GM19099 (cell line): ENCODE data around the gene DPH1.

Source experiments
- POLR2A ChIP-seq: IDR thresholded peaks from 3 replicates; pipeline ENCODE4 v1.6.1; 2011; ENCODE audit warnings: low read depth; ENCODE audit not compliant: insufficient read length; ENCODE audit errors: extremely low read depth

DPH1 gene

GRCh38 chr17:2070241-2071023 lies 40.5 kb downstream of the DPH1 start:
- TF ChIP-seq POLR2A = no peak

GRCh38 chr17:2071024-2071385 lies 41.1 kb downstream of the DPH1 start:
- no peak for TF ChIP-seq POLR2A

DNA sequence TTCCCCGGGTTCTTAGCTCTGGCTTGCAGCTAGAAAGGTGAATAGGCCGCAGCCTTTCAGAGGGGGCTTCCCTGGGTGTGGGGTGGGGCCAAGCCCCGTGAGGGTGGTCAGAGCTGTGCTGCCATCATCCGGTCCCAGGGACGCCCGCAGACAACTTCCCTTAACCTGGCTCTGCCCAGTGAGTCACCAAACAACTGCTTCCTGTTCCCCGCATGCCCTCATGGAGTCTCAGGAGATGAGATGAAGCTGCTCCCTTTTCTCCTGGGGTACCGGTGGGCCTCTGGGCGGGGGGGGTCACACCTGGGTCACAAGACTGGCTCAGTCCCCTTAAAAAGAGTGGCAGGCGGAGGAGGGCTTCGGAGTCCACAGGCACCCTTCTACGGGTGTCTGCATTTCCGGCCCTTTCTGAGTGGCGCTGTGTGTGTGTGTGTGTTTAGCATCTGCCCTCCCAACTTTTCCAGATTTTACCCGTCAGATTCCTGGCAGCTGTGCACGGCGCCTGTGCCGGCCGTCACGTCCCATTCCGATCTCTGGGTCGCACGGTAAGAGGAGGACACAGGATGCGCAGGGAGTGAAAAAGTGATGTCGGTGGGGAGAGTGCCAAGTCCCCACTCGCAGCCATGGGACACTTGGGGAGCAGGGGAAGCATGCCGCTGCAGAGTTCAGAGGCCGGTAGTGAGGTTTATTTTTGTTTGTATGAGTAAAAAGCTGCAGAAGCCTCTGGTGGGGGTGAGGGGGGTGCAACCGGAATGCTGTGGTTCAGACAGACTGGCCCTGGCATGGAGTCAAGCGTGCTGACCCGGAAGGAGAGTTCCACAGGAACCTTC lies 41.7 kb downstream of the DPH1 start:
- no peak for TF ChIP-seq POLR2A

GRCh38 chr17:2074919-2075318 lies 45.0 kb downstream of the DPH1 start:
- no peak for TF ChIP-seq POLR2A

DNA sequence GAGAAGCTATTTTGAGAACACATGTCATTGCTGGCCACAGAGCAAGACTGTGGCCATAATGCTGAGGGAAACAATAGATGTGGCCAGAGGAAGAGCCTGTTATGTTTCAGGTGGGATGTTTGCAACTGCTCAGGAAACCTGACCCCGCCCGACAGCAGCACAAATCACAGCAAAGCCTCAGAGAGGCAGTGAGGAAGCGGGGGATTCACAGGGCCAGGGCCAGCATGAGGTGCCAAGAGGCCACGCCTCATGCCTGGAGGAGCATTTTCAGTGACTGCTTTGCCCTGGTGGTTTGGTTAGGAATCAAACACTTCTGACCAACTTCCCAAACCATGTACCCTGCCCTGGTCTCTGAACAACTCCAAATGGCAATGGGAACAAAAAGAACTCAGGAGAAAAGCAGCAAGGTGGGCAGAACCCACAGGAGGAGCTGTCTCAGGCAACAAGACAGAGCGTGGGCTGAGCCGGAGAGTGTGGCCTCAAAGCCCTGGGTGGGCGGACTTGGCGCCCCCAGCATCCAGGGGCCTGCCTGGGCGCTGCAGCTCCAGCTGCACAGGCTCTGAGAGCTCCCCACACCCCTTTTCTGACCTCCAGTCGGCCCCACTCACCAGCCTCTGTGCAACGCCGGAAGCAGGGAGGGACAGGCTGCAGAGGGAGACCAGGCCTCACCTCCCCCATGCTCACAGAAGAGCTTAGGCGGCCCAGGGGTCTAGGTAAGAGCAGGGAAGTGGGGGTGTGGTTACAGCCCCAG lies 45.6 kb downstream of the DPH1 start:
- no peak for TF ChIP-seq POLR2A

DNA sequence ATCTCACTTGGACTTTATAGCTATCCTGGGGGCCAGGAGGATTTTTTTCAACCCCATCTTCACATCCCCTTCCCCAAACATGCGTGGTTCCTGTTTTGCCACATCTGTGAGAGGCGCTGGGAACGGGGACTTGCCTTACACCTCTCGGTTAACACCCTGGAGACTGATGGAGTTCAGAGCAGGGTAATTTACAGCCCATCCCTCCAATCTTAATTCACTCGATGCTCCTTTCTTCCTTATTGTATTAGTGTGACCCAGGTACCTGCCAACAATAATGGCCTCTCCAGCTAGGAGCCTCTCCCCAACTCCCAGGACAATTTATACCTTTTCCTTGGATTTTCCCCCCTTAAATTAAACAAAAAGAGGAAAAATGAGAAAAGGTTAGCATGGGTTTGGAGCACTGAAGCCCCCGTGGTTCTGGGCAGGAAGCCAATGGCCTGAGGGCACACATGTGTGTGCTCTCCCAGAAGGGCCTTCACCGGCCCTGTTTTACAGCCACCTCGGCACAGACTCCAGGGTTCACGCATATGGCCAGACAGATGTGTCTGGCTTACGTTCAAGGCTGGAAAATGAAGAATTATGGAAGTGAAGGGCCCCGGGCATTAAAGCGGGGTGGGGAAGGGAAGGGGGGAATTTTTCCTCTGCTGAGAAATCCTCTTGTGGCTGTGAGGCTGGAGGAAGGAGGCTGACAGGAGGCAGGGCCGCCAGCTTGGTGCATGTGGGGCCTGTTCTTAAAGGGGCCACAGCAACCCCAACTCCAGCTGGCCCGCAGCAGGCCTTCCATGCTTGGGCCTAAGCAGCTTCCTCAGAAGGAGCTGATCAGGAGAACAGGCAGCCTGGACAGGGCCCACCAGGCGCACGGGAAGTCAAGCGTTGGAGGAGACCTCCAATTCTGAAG lies 46.4 kb downstream of the DPH1 start:
- no peak for TF ChIP-seq POLR2A

DNA sequence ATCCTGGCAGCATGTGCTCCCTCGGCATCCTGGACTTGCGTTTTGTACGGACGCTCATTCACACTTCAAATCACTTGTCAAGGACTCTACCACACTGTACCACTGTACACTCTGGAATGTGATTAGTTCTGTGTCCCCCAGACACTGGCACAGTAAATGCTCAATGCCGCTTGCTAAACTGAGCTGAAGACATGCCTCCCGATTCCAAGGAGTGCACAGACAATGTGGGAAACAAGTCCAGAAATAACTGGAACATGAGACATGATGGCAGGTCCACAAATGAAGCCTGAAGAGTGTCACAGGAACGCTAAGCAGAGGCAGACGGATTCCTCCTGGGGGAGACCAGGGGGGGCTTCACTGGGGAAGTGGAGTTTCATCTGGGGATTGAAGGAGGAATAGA lies 47.1 kb downstream of the DPH1 start:
- TF ChIP-seq POLR2A = no peak

- no peak for TF ChIP-seq POLR2A
Observed at GRCh38 chr17:2081564-2081963, 51.6 kb downstream of the DPH1 start.

GRCh38 chr17:2082003-2082781 lies 52.2 kb downstream of the DPH1 start:
- TF ChIP-seq POLR2A = no peak

DNA sequence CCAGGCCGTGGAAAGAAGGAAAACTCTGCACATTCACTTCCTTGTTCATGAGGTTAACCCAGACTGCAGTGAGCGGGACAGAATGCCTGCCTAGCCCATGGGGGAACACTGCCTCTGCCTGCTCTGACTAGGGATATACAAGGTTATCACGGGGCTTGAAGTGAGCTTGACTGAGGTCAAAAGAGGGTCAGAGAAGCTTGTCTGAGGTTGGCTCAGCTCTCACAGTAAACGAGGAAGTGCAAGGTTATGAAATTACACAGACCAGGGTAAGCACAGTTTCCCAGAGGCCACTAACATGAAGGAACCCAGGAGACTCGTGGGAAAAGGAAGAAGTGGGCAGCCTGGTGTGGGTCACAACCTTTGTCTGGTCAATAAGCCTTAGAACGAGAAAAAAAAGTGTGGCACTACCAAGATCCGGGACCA lies 53.7 kb downstream of the DPH1 start:
- no peak for TF ChIP-seq POLR2A

DNA sequence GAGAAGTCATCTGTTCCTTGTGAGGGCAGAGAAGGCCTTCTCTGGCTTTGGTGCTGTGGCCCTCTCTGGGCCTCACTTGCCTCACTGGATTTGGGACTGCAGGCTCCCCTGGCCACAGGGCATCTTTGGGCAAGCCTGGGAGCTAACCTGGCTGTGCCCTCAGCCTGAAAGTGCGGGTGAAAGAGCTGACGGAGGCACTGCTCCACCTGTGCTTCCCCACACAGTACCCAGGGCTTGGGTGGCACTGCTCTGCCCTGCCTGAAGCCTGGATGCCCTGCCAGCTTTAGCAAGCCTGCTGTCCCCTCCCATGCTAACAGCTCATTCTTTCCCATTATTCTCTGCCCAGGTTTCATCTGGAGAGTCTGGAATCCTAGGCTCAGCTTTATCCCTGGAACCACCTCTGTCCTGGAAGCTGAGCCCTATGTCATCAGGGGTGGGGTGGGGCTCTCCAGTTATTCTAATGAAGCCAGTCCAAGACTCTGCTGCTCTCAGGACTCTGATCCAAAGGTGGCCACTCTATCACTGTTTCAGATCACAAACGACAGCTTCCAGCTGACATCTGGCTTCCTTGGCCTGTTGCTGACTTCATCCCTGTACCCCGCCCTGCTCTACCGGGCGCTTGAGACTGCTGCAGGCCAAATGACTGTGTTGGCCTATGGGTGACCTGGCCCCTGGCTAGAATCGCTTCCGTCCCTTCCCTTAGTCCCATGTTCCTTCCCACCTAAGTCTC lies 54.2 kb downstream of the DPH1 start:
- no peak for TF ChIP-seq POLR2A

DNA sequence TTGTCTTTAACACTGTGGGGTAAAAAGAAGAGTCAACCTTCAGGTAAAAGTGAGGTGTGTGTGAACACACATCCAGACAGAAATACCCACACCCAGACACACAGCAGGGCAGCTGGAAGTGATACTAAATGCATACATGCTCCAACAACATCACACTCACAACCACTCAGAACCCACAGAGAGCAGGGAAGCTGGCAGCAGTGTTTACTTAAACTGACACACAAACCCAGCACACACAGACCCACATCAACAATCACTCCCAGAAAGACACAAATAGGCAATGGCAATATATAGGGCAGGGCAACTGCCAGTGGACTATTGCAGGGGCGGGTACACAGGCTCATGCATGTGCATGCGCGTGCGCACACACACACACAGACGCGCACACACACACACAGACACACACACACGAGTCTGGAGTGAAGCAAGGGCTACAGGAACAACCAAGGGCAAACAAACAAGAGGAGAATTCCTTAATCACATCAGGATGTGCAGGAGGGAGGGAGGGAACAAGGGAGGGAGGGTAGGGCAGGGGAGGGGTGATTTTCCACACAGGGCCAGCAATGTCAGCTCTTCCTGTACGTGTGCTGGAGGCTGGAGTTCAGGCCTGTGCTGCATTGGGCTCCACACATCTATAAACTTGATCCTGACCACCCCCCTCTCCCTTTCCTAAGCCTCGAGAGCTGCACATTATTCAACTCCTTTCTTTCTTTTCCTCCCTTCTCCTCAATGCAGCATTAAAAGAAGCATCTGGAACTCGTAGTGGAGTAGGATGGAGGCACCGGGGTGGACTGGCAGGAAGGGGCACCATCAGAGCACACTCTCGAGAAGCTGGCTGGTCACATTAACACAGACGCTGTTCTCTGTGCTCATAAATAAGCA lies 55.1 kb downstream of the DPH1 start:
- TF ChIP-seq POLR2A = no peak

- no peak for TF ChIP-seq POLR2A
Observed at GRCh38 chr17:2085648-2085949, 55.6 kb downstream of the DPH1 start.

GRCh38 chr17:2086306-2086705 lies 56.4 kb downstream of the DPH1 start:
- no peak for TF ChIP-seq POLR2A
